GM08714 (cell line): Measurements from ENCODE around the gene TBCE.

Experiments used
- H3K4me3 ChIP-seq: fragments of 200-500 bp; sonication (Bioruptor generic); 2 replicates; pipeline ENCODE4 v1.5.1; 2014; ENCODE audit warnings: mild to moderate bottlenecking, low read length, inconsistent platforms
- ZNF274 ChIP-seq: IDR thresholded peaks from 2 replicates; pipeline ENCODE4 v1.6.1; 2012; ENCODE audit warnings: mild to moderate bottlenecking, low read depth, low read length

TBCE gene

GRCh38 chr1:235410467-235410866, 43.2 kb downstream of the TBCE start:
- H3K4me3 ChIP-seq = no peak overlapping the region
- no peak for TF ChIP-seq ZNF274

GRCh38 chr1:235411489-235412486, 44.6 kb downstream of the TBCE start:
- H3K4me3 ChIP-seq = no peak overlapping the region
- TF ChIP-seq ZNF274 = no peak

- H3K4me3 ChIP-seq = no peak overlapping the region
- no peak for TF ChIP-seq ZNF274
Measured at GRCh38 chr1:235415008-235415904, 48.0 kb downstream of the TBCE start.

- H3K4me3 ChIP-seq = no peak overlapping the region
- TF ChIP-seq ZNF274 = no peak
Measured at GRCh38 chr1:235416662-235417049, 49.4 kb downstream of the TBCE start.

- TF ChIP-seq ZNF274 = no peak
Measured at GRCh38 chr1:235417086-235417697, 50.0 kb downstream of the TBCE start.

GRCh38 chr1:235421751-235422150, 54.5 kb downstream of the TBCE start:
- H3K4me3 ChIP-seq = no peak overlapping the region
- no peak for TF ChIP-seq ZNF274

More at GRCh38 chr1:235417086-235417697, 50.0 kb downstream of the TBCE start:
- H3K4me3 ChIP-seq = no peak overlapping the region

- no peak for TF ChIP-seq ZNF274
- no peak overlapping the region for H3K4me3 ChIP-seq
Measured at GRCh38 chr1:235423214-235423652, 56.0 kb downstream of the TBCE start.

- no peak for TF ChIP-seq ZNF274
- H3K4me3 ChIP-seq = no peak overlapping the region
Measured at GRCh38 chr1:235424092-235424491, 56.9 kb downstream of the TBCE start.

GRCh38 chr1:235425357-235425756, 58.1 kb downstream of the TBCE start:
- no peak for TF ChIP-seq ZNF274
- no peak overlapping the region for H3K4me3 ChIP-seq

- no peak for TF ChIP-seq ZNF274
- H3K4me3 ChIP-seq = no peak overlapping the region
Measured at GRCh38 chr1:235426143-235426542, 58.9 kb downstream of the TBCE start.

GRCh38 chr1:235426680-235427079, 59.5 kb downstream of the TBCE start:
- no peak for TF ChIP-seq ZNF274

GRCh38 chr1:235427447-235427846, 60.2 kb downstream of the TBCE start:
- TF ChIP-seq ZNF274 = no peak
- H3K4me3 ChIP-seq = no peak overlapping the region

More at GRCh38 chr1:235426680-235427079, 59.5 kb downstream of the TBCE start:
- H3K4me3 ChIP-seq = no peak overlapping the region

- H3K4me3 ChIP-seq = no peak overlapping the region
- TF ChIP-seq ZNF274 = no peak
Measured at GRCh38 chr1:235429143-235429542, 61.9 kb downstream of the TBCE start.

GRCh38 chr1:235430991-235431390, 63.8 kb downstream of the TBCE start:
- H3K4me3 ChIP-seq = no peak overlapping the region
- TF ChIP-seq ZNF274 = no peak
